PC-3 (cell line): Measurements from ENCODE around the gene SDF2L1. TPM values are rescaled to one million over a fixed set of nuclear protein-coding genes. Genes with fewer than 3 reads are reported as not detected.
"Not testable (repeated sequence)": the region's sequence is repeated elsewhere in the genome, so short reads cannot be mapped to it uniquely, and the experiment has no call there.

Experiments
- ATAC-seq: fragments of 200-7000 bp; cut with Tn5 transposase; 2 replicates; pipeline ENCODE4 v1.9.1; 2020; ENCODE audit warnings: mild to moderate bottlenecking, moderate library complexity
- BruUV-seq: library from RNA; stranded (reverse); fragments of 400-500 nt; replicated peaks from 2 replicates; lab custom pipeline; 2021; lab: Mats Ljungman, UMichigan
- CTCF ChIA-PET: fragments of 300-600 bp; sonication (Branson Sonifier 250); formaldehyde crosslinking; loops from one replicate; lab custom pipeline; 2022; ENCODE audit warnings: antibody characterized with exemption; lab: Charles Lee
- POLR2A ChIA-PET: fragments of 300-600 bp; sonication (Branson Sonifier 250); formaldehyde crosslinking; loops from one replicate; lab custom pipeline; 2022; ENCODE audit warnings: antibody characterized with exemption; ENCODE audit not compliant: unreplicated experiment; lab: Charles Lee
- DNase-seq: peaks from one replicate; pipeline ENCODE4 v3.0.0-alpha.2; 2015
- H2AFZ ChIP-seq: fragments of 300-600 bp; sonication (generic); 2 replicates; pipeline ENCODE4 v1.6.0; 2016; ENCODE audit warnings: antibody characterized with exemption, low read length
- H3F3A ChIP-seq: fragments of 300-600 bp; sonication (generic); one replicate; pipeline ENCODE4 v1.6.0; 2017; ENCODE audit warnings: antibody characterized with exemption, low read length, control low read depth, mild to moderate bottlenecking; ENCODE audit not compliant: unreplicated experiment
- H3K27ac ChIP-seq: fragments of 300-600 bp; sonication (generic); 2 replicates; pipeline ENCODE4 v1.5.1; 2016; ENCODE audit warnings: mild to moderate bottlenecking, low read length
- H3K27me3 ChIP-seq: fragments of 300-600 bp; sonication (generic); 2 replicates; pipeline ENCODE4 v1.6.1; 2016; ENCODE audit warnings: low read length, mixed read lengths
- H3K36me3 ChIP-seq: fragments of 300-600 bp; sonication (generic); 2 replicates; pipeline ENCODE4 v1.6.1; 2016; ENCODE audit warnings: low read depth, mixed run types, low read length, mixed read lengths
- H3K4me1 ChIP-seq: fragments of 300-600 bp; sonication (generic); 2 replicates; pipeline ENCODE4 v1.5.1; 2016; ENCODE audit warnings: low read length; ENCODE audit not compliant: insufficient read depth
- H3K4me2 ChIP-seq: fragments of 300-600 bp; sonication (generic); 2 replicates; pipeline ENCODE4 v1.6.0; 2016; ENCODE audit warnings: low read length
- H3K4me3 ChIP-seq: fragments of 300-600 bp; sonication (generic); 2 replicates; pipeline ENCODE4 v1.5.1; 2016; ENCODE audit warnings: mild to moderate bottlenecking, low read length, mixed read lengths
- H3K79me2 ChIP-seq: fragments of 300-600 bp; sonication (generic); 2 replicates; pipeline ENCODE4 v1.6.1; 2017; ENCODE audit warnings: low read length, mixed read lengths
- H3K9ac ChIP-seq: fragments of 300-600 bp; sonication (generic); 2 replicates; pipeline ENCODE4 v1.6.0; 2016; ENCODE audit warnings: mild to moderate bottlenecking, low read length
- H3K9me2 ChIP-seq: fragments of 300-600 bp; sonication (generic); replicated peaks from 2 replicates; pipeline ENCODE4 v1.6.1; 2016; ENCODE audit warnings: mixed run types, low read length, mixed read lengths
- H3K9me3 ChIP-seq: fragments of 300-600 bp; sonication (generic); 2 replicates; pipeline ENCODE4 v1.6.1; 2016; ENCODE audit warnings: low read length, mixed read lengths
- H4K20me1 ChIP-seq: fragments of 300-600 bp; sonication (generic); 2 replicates; pipeline ENCODE4 v1.6.1; 2016; ENCODE audit warnings: low read length, mixed read lengths
- CTCF ChIP-seq: fragments of 300-600 bp; sonication (generic); conservative IDR thresholded peaks from 2 replicates; pipeline ENCODE4 v1.5.1; 2017; ENCODE audit warnings: antibody characterized with exemption, low read depth, mild to moderate bottlenecking, low read length
- EZH2 ChIP-seq: fragments of 300-600 bp; sonication (generic); IDR thresholded peaks from one replicate; pipeline ENCODE4 v1.6.1; 2017; ENCODE audit warnings: antibody characterized with exemption, mild to moderate bottlenecking, low read length; ENCODE audit not compliant: unreplicated experiment
- EZH2phosphoT487 ChIP-seq: fragments of 300-600 bp; sonication (generic); IDR thresholded peaks from 2 replicates; pipeline ENCODE4 v1.6.1; 2018; ENCODE audit warnings: mild to moderate bottlenecking, antibody characterized with exemption, low read length, borderline replicate concordance
- intact Hi-C: fragments of 100-400 bp; cut with micrococcal nuclease; formaldehyde crosslinking; loops from 2 replicates; pipeline ENCODE4 v1.9.0; 2023
- total RNA-seq: library from RNA; depleted of rRNA; stranded (reverse); fragments of >200 nt; gene quantifications from 2 replicates; pipeline ENCODE4 v1.2.3, GENCODE V29; 2014

SDF2L1 gene
- total RNA-seq, 1 experiment from 2014 or later = 180 TPM

DNA sequence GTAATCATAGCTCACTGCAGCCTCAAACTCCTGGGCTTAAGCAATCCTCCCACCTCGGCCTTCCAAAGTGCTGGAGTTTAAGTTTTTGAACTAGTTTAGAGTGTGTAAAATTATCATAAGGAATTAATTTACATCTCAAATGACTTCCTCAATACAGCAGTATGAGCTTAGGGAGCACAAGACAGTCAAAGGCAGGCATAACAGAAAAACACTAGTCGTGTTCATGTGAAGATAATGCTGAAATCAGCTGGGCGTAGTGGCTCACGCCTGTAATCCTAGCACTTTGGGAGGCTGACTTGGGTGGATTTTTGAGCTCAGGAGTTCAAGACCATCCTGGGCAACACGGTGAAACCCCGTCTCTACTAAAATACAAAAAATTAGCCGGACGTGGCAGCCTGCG lies 38.1 kb upstream of the SDF2L1 start:
- no peak overlapping the region for H3K27ac ChIP-seq
- ATAC-seq (no peak), DNase-seq (no peak)
- intact Hi-C loops = no loop called here
- no peak overlapping the region for H3K4me2 ChIP-seq
- H3K4me1 ChIP-seq = no peaks in the 10 kb centered on the region
- H4K20me1 ChIP-seq = peaks cover 12% of the 10 kb centered on the region; the same call in 1 of the 2 replicates
- ChIA-PET POLR2A (no interaction called here), CTCF (no interaction called here)
- no peaks in the 10 kb centered on the region for H3K9me3 ChIP-seq
- no peaks in the 10 kb centered on the region for H3F3A ChIP-seq
- H3K27me3 ChIP-seq = no peaks in the 10 kb centered on the region
- H3K9me2 ChIP-seq = no peaks in the 10 kb centered on the region
- H3K9ac ChIP-seq = no peak overlapping the region
- BruUV-seq = no TSS peak
- H3K79me2 ChIP-seq = peaks cover 88% of the 10 kb centered on the region
- no peaks in the 10 kb centered on the region for H3K36me3 ChIP-seq
- TF ChIP-seq EZH2phosphoT487 = no peak
- no peak for TF ChIP-seq CTCF
- TF ChIP-seq EZH2 = no peak
- no peak overlapping the region for H3K4me3 ChIP-seq
- H2AFZ ChIP-seq = no peak overlapping the region

- H3K4me2 ChIP-seq = no peak overlapping the region
- 0 out of 2 replicates have a peak, but pooled peaks cover 2% of the 10 kb centered on the region for H3K36me3 ChIP-seq
- TF ChIP-seq CTCF = no peak
- TF ChIP-seq EZH2 = no peak
- TF ChIP-seq EZH2phosphoT487 = no peak
- POLR2A ChIA-PET = no interaction called here
- H3K27ac ChIP-seq = no peak overlapping the region
- no TSS peak for BruUV-seq
- CTCF ChIA-PET = no interaction called here
- ATAC-seq (no peak), DNase-seq (no peak)
- H4K20me1 ChIP-seq = peaks cover 12% of the 10 kb centered on the region; the same call in 1 of the 2 replicates
- intact Hi-C loops = no loop called here
- no peak overlapping the region for H3K9ac ChIP-seq
- H3K27me3 ChIP-seq = no peaks in the 10 kb centered on the region
- no peak overlapping the region for H3K4me3 ChIP-seq
- H3K9me2 ChIP-seq = no peaks in the 10 kb centered on the region
- peaks cover 84% of the 10 kb centered on the region for H3K79me2 ChIP-seq
- H2AFZ ChIP-seq = no peak overlapping the region
- no peaks in the 10 kb centered on the region for H3F3A ChIP-seq
- H3K9me3 ChIP-seq = no peaks in the 10 kb centered on the region
- no peaks in the 10 kb centered on the region for H3K4me1 ChIP-seq
These were observed 36.1 kb upstream of the SDF2L1 start for GRCh38 chr22:21605887-21606564.

DNA sequence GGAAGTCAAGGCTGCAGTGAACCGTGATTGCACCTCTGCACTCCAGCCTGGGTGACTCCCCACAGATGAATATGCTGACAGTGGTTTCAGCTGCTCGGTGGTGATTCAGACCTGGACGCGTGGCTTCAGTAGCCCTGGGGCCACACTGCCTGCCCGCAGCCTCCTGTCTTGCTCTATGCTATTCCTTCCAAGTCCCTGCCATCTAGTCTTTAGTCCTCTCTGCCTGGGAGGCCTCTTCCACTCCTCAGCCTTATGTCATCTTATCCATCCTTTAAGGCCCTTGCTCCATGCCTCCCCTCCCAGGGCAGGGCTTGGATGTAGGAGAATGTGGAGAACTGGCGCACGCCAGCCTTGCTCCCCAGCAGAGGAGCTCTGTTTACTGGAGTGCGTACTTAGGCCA lies 35.3 kb upstream of the SDF2L1 start:
- Histone ChIP-seq H2AFZ (no peak overlapping the region), H3K27ac (no peak overlapping the region), H3K4me3 (no peak overlapping the region), H3K79me2 (peaks cover 83% of the 10 kb centered on the region), H3K36me3 (peaks cover 7% of the 10 kb centered on the region; the same call in 1 of the 2 replicates), H3K9me2 (no peaks in the 10 kb centered on the region), H3K27me3 (no peaks in the 10 kb centered on the region), H3F3A (no peaks in the 10 kb centered on the region), H3K4me2 (no peak overlapping the region), H3K4me1 (no peaks in the 10 kb centered on the region), H4K20me1 (peaks cover 12% of the 10 kb centered on the region; the same call in 1 of the 2 replicates), H3K9ac (no peak overlapping the region), H3K9me3 (no peaks in the 10 kb centered on the region)
- BruUV-seq = no TSS peak
- DNase-seq (no peak), ATAC-seq (no peak)
- no peak for TF ChIP-seq EZH2
- no peak for TF ChIP-seq CTCF
- no peak for TF ChIP-seq EZH2phosphoT487
- ChIA-PET CTCF (no interaction called here), POLR2A (no interaction called here)
- intact Hi-C loops = no loop called here

- DNase-seq, ATAC-seq, H3K27me3 ChIP-seq, BruUV-seq, H3F3A ChIP-seq, POLR2A ChIA-PET, intact Hi-C loops, H3K9ac ChIP-seq, H3K9me3 ChIP-seq, H3K4me2 ChIP-seq, H3K9me2 ChIP-seq, H4K20me1 ChIP-seq, H3K4me3 ChIP-seq, H3K27ac ChIP-seq, CTCF ChIA-PET, H2AFZ ChIP-seq, H3K4me1 ChIP-seq: not testable (repeated sequence)
- peaks cover 76% of the 10 kb centered on the region for H3K79me2 ChIP-seq
- peaks cover 13% of the 10 kb centered on the region for H3K36me3 ChIP-seq
These were observed 32.4 kb upstream of the SDF2L1 start for GRCh38 chr22:21609556-21610157.
